CD4-positive, alpha-beta T cell (primary cell): ENCODE data around the gene PTPN7. TPM values are rescaled to one million over a fixed set of nuclear protein-coding genes. Genes with fewer than 3 reads are reported as not detected.
A peak's percentile ranks its signal among the peaks of the same experiment; 100 is the strongest.

Experiments
- ATAC-seq: fragments of 200-7000 bp; cut with Tn5 transposase; one replicate; pipeline ENCODE4 v1.10.0; 2022; ENCODE audit warnings: mild to moderate bottlenecking; ENCODE audit not compliant: poor library complexity
- CTCF ChIA-PET: fragments of 350-600 bp; sonication (Branson Sonifier 250); formaldehyde crosslinking; loops from one replicate; lab custom pipeline; 2021; ENCODE audit warnings: antibody characterized with exemption, inconsistent platforms; lab: Charles Lee
- POLR2A ChIA-PET: fragments of 350-600 bp; sonication (Branson Sonifier 250); formaldehyde crosslinking; loops from one replicate; lab custom pipeline; 2021; ENCODE audit warnings: antibody characterized with exemption, inconsistent platforms; lab: Charles Lee
- DNase-seq, 14 experiments: peaks; one replicate each; pipeline ENCODE4 v3.0.0-alpha.2; 2013 to 2020; ENCODE audit warnings: mixed read lengths in 2 of 14
- H3K27ac ChIP-seq, 2 donors: one replicate each; pipeline versions ENCODE4 v1.5.1 to v1.7.0; 2013; ENCODE audit warnings: low read length in 2 of 2, low read depth in 1 of 2, mild to moderate bottlenecking in 1 of 2
- H3K27me3 ChIP-seq, 2 experiments: 1 replicate in 1 of 2; 2 replicates in 1 of 2; pipeline versions ENCODE4 v1.6.1 to v1.7.0; 2013; ENCODE audit warnings: low read length in 2 of 2, control low read depth in 1 of 2, mild to moderate bottlenecking in 1 of 2, moderate library complexity in 1 of 2; ENCODE audit not compliant: insufficient read depth in 2 of 2, control insufficient read depth in 1 of 2
- H3K36me3 ChIP-seq: one replicate; pipeline ENCODE4 v1.6.1; 2013; ENCODE audit warnings: low read length, control low read depth; ENCODE audit not compliant: insufficient read depth
- H3K4me1 ChIP-seq: one replicate; pipeline ENCODE4 v1.6.1; 2013; ENCODE audit warnings: low read length, control low read depth; ENCODE audit not compliant: insufficient read depth
- H3K4me3 ChIP-seq: one replicate; pipeline ENCODE4 v1.5.1; 2013; ENCODE audit warnings: mild to moderate bottlenecking, low read length, moderate library complexity
- H3K9me3 ChIP-seq, 2 experiments: 1 replicate in 1 of 2; 2 replicates in 1 of 2; pipeline versions ENCODE4 v1.6.1 to v1.7.0; 2013; ENCODE audit warnings: low read length in 2 of 2, mild to moderate bottlenecking in 2 of 2, control low read depth in 1 of 2, moderate library complexity in 1 of 2; ENCODE audit not compliant: control insufficient read depth in 1 of 2, insufficient read depth in 1 of 2
- H3K27ac Mint-ChIP-seq: one replicate; pipeline ENCODE4 v1.8.0; 2020; ENCODE audit warnings: mixed read lengths
- H3K27me3 Mint-ChIP-seq: one replicate; pipeline ENCODE4 v1.8.0; 2021; ENCODE audit warnings: mixed read lengths
- H3K36me3 Mint-ChIP-seq: one replicate; pipeline ENCODE4 v1.8.0; 2021; ENCODE audit warnings: low read depth, mixed read lengths
- H3K4me1 Mint-ChIP-seq: one replicate; pipeline ENCODE4 v1.8.0; 2021; ENCODE audit warnings: low read depth, mixed read lengths
- H3K4me3 Mint-ChIP-seq: one replicate; pipeline ENCODE4 v1.8.0; 2020; ENCODE audit warnings: mild to moderate bottlenecking, mixed read lengths
- H3K9me3 Mint-ChIP-seq: one replicate; pipeline ENCODE4 v1.8.0; 2020; ENCODE audit warnings: mixed read lengths
- intact Hi-C, 2 experiments: fragments of 100-400 bp; cut with DNase I in 1 of 2; cut with micrococcal nuclease in 1 of 2; formaldehyde crosslinking; loops; one replicate each; pipeline versions ENCODE4 v1.15.1 to v1.9.0; 2023 to 2025; cut with DNase I, micrococcal nuclease
- total RNA-seq, 174 experiments: library from RNA in 2 of 174; stranded (reverse) in 2 of 174; gene quantifications; one replicate each; pipeline ENCODE4 v1.2.3 and lab custom pipeline; 2021 to 2026
- TF ChIP-seq, protein P1 (sequence below): fragments of 200-600 bp; IDR thresholded peaks from one replicate; pipeline ENCODE4 v1.8.0; 2022; ENCODE audit warnings: antibody characterized with exemption, mild to moderate bottlenecking

PTPN7 gene
- total RNA-seq, 2 experiments from 2014 or later: 144 to 145 TPM

DNA sequence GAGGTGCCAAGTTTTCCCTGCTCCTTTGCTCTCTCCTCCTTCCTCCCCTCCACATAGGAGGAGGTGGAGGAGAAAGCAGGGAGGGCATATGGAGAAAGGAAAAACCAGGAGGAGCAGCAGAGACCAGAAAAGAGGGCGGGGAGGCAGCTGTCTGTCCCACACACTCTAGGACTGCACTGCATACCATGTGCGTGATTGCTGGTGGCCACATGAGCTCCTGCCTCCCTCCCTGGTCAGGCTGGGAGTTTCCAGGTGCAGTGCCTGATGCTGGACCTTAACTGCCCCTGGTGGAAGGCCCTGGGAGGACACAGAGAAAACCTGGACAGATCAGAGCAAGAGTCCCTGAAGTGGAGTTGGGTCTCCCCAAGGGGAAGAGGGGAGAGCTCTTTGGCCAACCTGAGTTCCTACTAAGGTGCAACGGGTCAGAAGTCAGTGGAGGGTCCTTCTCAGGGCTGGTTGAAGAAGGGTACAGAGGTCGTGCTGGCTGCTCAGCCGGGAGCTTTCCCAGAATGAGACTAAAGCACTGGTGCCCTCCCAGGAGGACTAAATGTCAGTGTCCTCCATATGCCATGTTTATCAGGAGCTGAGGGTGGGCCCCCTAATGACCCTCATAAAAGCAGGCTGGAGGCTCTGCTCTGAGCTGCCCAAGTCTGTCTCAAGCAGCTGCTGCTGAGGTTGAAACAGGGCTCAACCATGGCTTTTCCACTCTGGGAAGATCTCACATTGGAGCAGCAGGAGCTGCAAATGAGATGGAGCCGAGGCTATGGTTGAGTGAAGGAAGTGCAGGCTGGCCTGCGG is 29.7 kb upstream of the PTPN7 start:
- H3K4me1 ChIP-seq: peaks cover 11% of the 10 kb centered on the region
- intact Hi-C loops: loop anchor here in 1 of 2 experiments (1.0 kb wide), 2 partner anchors 125 to 529 kb away; no protein-coding TSS in a partner anchor
- DNase-seq: no peak
- TF ChIP-seq, protein P1, sequence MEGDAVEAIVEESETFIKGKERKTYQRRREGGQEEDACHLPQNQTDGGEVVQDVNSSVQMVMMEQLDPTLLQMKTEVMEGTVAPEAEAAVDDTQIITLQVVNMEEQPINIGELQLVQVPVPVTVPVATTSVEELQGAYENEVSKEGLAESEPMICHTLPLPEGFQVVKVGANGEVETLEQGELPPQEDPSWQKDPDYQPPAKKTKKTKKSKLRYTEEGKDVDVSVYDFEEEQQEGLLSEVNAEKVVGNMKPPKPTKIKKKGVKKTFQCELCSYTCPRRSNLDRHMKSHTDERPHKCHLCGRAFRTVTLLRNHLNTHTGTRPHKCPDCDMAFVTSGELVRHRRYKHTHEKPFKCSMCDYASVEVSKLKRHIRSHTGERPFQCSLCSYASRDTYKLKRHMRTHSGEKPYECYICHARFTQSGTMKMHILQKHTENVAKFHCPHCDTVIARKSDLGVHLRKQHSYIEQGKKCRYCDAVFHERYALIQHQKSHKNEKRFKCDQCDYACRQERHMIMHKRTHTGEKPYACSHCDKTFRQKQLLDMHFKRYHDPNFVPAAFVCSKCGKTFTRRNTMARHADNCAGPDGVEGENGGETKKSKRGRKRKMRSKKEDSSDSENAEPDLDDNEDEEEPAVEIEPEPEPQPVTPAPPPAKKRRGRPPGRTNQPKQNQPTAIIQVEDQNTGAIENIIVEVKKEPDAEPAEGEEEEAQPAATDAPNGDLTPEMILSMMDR: no peak
- peaks cover 17 to 18% of the 10 kb centered on the region in 2 experiments for H3K27me3 ChIP-seq
- H3K36me3 ChIP-seq: no peaks in the 10 kb centered on the region
- no peak for ATAC-seq
- H3K4me3 ChIP-seq: no peak overlapping the region
- H3K27ac ChIP-seq: no peak overlapping the region
- peaks cover 4% of the 10 kb centered on the region for H3K4me1 Mint-ChIP-seq
- H3K9me3 ChIP-seq: no peaks in the 10 kb centered on the region
- H3K27me3 Mint-ChIP-seq: peaks cover 21% of the 10 kb centered on the region
- H3K27ac Mint-ChIP-seq: no peak overlapping the region
- H3K4me3 Mint-ChIP-seq: no peak overlapping the region
- H3K9me3 Mint-ChIP-seq: no peaks in the 10 kb centered on the region
- H3K36me3 Mint-ChIP-seq: no peaks in the 10 kb centered on the region
- CTCF ChIA-PET: interaction anchor here (0.8 to 2.6 kb wide), 4 partner anchors 25 to 152 kb away, joined by 3 to 15 read pairs (median 6); partner anchors contain the start of gene UBE2T
- POLR2A ChIA-PET: no interaction called here

DNA sequence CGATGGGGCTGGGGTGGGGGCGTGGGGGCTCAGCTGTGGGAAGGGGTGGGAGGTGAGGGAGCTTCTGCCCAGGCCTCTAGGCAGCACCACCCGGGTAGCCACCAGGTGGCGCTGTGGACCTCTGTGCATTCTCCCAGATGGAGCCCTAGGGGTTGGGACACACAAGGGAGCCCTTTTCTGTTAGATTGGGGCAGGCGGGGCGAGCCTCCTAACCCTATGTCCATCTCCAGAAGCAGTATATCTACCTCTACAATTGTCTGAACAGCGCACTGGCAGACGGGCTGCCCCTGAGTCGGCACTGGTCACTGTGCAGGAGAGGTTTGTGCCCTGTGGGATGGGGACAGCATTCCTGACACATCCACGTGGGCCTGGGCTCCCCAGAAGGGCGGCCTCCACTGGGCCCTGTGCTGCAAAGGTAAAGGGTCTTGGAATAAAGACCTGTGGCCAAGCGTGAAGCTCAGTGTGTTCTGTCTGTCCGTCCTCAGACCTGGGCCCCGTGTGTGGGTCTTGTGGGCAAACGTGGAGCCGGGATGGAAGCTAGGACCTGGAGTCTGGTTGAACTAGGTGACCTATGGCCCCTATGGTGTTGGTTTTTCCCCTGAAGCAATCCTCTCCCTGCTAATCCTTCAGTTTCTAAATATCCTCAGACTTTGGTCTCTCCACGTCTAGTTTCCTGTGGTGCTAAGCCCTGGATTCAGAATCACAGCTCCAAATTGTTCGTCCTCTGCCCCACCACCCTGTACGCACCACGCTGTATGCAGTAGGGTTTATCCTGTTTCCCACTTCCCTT is 28.8 kb upstream of the PTPN7 start:
- DNase-seq (peak; percentile 61 to 87 (median 74)), ATAC-seq (peak; percentile 74)
- Mint-ChIP-seq H3K36me3 (no peaks in the 10 kb centered on the region), H3K27me3 (peaks cover 12% of the 10 kb centered on the region), H3K4me3 (no peak overlapping the region), H3K4me1 (peaks cover 11% of the 10 kb centered on the region), H3K9me3 (no peaks in the 10 kb centered on the region), H3K27ac (no peak overlapping the region)
- ChIA-PET POLR2A (no interaction called here), CTCF (interaction anchor here (0.7 to 2.6 kb wide), 8 partner anchors 11 to 530 kb away, joined by 3 to 15 read pairs (median 4); partner anchors contain the start of genes PTPN7 and UBE2T)
- intact Hi-C loops: loop anchor here in 1 of 2 experiments (1.0 kb wide), 2 partner anchors 126 to 530 kb away; no protein-coding TSS in a partner anchor
- no peaks in the 10 kb centered on the region for H3K9me3 ChIP-seq
- TF ChIP-seq, protein P1: peak; percentile 78
- peaks cover 18% of the 10 kb centered on the region for H3K4me1 ChIP-seq
- H3K4me3 ChIP-seq: no peak overlapping the region
- no peak overlapping the region for H3K27ac ChIP-seq
- peaks cover 11 to 15% of the 10 kb centered on the region in 2 experiments for H3K27me3 ChIP-seq
- no peaks in the 10 kb centered on the region for H3K36me3 ChIP-seq

DNA sequence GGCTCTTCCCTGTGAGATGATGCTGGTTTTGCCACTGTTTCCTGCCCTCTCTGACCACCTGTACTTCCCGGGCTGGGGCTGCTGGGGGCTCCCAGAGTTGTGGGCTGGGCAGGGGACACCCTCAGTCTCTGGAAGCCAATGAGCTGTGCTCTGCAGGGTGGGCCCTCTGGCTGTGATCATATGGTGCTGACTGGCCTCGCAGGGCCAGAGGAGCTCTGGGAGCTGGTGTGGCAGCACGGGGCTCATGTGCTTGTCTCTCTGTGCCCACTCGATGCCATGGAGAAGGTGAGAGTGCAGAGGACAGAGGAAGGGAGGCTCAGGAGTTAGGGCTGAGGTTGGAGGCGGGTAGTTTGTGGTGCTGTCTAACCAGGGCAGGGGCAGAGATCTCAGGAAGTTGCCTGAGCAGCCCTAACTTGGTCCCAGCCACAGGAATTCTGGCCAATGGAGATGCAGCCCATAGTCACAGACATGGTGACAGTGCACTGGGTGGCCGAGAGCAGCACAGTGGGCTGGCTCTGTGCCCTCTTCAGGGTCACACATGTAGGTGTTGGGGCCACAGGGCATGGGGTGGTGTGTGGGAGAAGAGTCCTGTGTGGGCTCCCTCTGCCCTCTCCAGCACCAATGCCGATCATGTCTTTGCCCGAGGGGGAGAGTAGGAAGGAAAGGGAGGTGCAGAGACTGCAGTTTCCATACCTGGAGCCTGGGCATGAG is 27.4 kb upstream of the PTPN7 start:
- DNase-seq (no peak), ATAC-seq (no peak)
- ChIA-PET POLR2A (no interaction called here), CTCF (interaction anchor here (1.0 to 1.9 kb wide), 4 partner anchors 27 to 532 kb away, joined by 3 to 10 read pairs (median 6); partner anchors contain the start of genes PTPN7 and UBE2T)
- peaks cover 10% of the 10 kb centered on the region for H3K4me1 ChIP-seq
- no peaks in the 10 kb centered on the region for H3K36me3 ChIP-seq
- intact Hi-C loops: no loop called here
- Mint-ChIP-seq H3K9me3 (no peaks in the 10 kb centered on the region), H3K4me3 (no peak overlapping the region), H3K27me3 (peaks cover 5% of the 10 kb centered on the region), H3K4me1 (peaks cover 14% of the 10 kb centered on the region), H3K27ac (no peak overlapping the region), H3K36me3 (no peaks in the 10 kb centered on the region)
- H3K27ac ChIP-seq: no peak overlapping the region
- H3K4me3 ChIP-seq: no peak overlapping the region
- no peaks in the 10 kb centered on the region for H3K9me3 ChIP-seq
- peaks cover under 1 to 5% of the 10 kb centered on the region in 2 experiments for H3K27me3 ChIP-seq
- TF ChIP-seq, protein P1: no peak
